DMS79 treated with DMSO at 0.1 percent for 48 hours (cell line): ENCODE results near the gene SPCS3.
"Not testable (repeated sequence)": the region's sequence is repeated elsewhere in the genome, so short reads cannot be mapped to it uniquely, and the experiment has no call there.

Experiments used
- DNase-seq: peaks from one replicate; lab custom pipeline; 2025; lab: John Stamatoyannopoulos, UW

The SPCS3 gene

GRCh38 chr4:176306837-176307665 lies 12.7 kb upstream of the SPCS3 start:
- DNase-seq = no peak

DNA sequence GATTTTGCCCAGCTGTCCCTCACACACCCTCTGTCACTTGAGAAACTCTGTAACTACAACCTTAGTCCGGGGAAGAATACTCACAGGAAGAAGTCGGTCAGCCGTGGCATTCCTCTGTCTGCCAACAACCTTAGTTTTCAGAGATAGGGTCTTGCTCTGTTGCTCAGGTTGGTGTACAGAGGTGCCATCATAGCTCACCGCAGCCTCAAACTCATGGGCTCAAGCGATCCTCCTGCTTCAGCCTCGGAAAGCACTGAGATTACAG lies 12.2 kb upstream of the SPCS3 start:
- no peak for DNase-seq

DNA sequence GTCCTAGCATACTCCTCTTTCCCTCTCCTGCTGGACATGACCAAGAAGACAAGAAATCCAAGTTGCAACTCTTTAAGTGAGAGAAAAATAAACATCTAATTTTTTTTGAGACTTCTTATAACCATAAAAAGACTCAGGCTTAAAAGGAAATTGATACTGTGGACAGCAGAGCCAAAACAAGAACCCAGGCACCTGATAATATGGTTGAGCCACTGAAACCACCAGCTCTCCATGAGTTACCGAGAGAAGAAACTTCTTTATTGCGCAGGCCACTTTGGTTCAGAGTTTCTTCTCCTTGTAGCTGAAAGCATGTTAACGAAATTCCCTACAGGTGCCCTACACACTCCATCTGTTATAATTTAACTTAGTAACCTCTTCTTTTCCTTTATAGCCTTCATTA lies 11.3 kb upstream of the SPCS3 start:
- no peak for DNase-seq

DNA sequence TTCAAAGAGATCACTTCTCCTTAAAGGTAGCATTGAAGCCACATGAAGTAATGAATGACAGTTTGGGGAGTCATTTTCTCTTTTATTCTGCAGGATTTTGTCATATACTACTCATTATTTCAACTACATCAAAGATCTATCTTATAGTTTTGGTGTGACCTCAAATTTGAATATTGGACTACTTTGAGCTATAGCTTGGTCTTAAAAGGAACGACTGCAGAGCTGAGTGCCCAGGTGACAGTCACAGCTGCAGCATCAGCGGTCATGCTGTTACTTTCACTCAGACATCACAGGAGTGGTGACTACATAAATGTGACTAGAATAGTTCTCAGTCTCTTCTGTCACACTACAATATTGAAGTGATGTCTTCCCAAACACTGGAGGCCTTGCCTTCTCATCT lies 10.7 kb upstream of the SPCS3 start:
- DNase-seq = no peak

DNA sequence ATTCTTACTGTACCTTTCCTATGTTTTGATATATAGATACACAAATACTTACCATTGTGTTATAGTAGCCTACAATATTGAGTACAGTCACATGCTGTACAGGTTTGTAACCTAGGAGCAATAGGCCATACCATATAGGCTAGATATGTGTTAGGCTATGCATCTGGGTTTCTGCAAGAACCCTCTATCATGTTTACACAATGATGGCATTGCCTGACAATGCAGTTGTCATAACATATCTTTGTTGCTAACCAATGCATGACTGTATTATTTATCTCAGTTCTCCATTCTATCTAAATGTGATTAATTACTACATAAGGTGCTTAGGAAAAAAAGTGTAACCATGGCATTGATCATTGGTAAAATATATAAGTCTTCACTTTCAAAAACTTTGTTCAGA lies 10.0 kb upstream of the SPCS3 start:
- DNase-seq = no peak

- DNase-seq = no peak
These were observed 6.0 kb upstream of the SPCS3 start for GRCh38 chr4:176313596-176314336.

- no peak for DNase-seq
These were observed 539 bp upstream of the SPCS3 start for GRCh38 chr4:176319151-176319703.

- DNase-seq = no peak
These were observed 692 bp downstream of the SPCS3 start for GRCh38 chr4:176320340-176320975.

DNA sequence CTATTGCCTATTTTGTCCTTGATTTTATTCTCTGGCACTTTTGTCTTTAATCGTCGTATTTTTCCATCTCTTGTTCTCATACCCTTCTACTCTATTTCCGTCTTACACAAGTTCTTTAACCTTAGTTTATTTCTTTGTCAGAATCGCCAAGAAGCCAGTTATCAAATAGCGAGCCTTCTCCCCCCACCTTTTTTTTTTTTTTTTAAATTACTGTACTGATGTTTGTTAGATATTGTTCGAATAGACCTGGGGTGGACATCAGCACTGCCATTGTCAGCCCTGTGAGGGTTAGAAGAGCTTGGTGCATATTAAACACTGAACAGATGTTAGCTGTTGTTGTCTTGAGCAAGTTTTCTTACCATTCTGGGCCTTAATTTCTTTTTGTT lies 1.2 kb downstream of the SPCS3 start:
- DNase-seq = no peak

DNA sequence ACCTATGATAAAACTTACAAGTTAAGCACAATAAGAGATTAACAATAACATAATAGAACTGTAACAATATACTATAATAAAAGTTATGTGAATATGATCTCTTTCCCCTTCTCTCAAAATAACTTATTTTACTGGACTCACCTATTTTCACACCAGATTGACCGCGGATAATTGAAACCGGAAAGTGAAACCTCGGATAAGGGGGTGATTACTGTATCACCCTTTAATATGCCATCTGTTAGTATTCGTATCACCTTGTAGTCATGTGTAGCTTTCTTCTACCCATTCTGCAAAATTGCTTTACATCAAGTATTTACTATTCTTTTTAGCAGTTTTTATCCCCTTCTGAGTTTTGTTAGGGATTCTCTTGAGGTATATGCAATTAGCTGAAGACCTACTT lies 1.8 kb downstream of the SPCS3 start:
- no peak for DNase-seq

- no peak for DNase-seq
These were observed 3.9 kb downstream of the SPCS3 start for GRCh38 chr4:176323511-176324160.

GRCh38 chr4:176324876-176325275 lies 5.1 kb downstream of the SPCS3 start:
- not testable (repeated sequence) for DNase-seq

GRCh38 chr4:176333076-176333475 lies 13.3 kb downstream of the SPCS3 start:
- DNase-seq = no peak

DNA sequence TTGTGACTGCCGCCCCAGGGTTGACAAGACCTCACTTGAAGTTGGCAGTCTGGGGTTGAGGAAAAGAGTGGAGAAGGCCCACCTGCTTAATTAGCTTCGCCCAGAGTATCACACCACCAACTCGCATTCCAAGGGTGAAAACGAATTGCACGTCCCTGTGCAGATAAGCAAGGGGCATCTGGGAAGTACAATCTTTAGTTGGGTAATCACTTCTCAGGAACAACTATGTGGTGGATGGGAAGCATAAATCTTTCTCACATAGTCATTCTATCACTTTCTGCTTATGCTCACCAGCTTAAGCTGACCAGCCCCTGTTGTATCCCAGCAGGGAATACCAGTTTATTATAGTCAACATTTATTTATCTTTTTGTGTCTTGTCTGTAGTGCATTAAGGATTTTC lies 14.3 kb downstream of the SPCS3 start:
- no peak for DNase-seq

DNA sequence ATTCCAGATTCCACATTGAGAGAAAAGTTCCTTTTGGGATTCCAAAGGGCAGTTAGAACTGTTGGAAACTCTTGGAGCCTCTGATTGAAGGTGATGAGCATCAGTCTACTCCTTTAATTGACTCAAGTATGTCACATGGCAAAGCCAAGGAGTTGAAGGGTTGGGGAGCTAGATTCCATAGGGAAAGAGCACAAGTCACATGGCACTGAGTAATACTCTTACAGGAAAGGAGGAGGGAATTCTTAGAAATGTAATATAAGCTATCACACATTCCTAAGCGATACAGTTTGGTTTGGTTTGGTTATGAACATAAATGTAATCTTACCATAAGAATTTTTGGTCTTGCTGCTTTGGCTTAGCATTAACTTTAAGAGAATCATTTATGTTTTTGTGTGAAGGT lies 15.7 kb downstream of the SPCS3 start:
- DNase-seq = no peak

GRCh38 chr4:176339936-176340761 lies 20.4 kb downstream of the SPCS3 start:
- DNase-seq = no peak

- DNase-seq = no peak
These were observed 21.3 kb downstream of the SPCS3 start for GRCh38 chr4:176340871-176341685.

DNA sequence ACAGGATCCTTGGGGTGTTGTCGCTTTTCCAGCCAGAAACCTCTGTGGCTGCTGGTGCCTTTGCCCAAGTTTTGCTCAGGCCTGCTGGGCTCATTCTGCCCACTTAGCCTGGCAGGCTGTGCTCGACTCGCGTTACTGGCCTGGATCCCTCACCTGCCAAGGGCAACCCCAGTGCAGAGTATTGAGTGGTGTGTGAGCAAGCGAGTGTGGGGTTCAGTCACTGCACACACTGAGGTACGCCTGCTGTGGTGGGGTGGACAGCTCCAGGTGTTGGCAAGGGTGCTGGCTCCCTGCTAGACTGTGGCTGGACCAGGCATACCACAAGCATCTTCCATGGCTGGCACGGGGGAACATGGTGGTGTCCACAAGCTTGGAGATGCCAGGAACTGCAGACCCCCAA lies 22.6 kb downstream of the SPCS3 start:
- no peak for DNase-seq

- DNase-seq = no peak
These were observed 23.5 kb downstream of the SPCS3 start for GRCh38 chr4:176343286-176343685.

- DNase-seq = not testable (repeated sequence)
These were observed 25.6 kb downstream of the SPCS3 start for GRCh38 chr4:176345346-176345745.

- not testable (repeated sequence) for DNase-seq
These were observed 27.1 kb downstream of the SPCS3 start for GRCh38 chr4:176346836-176347235.
